ENCODE results near the gene TSPAN32.

TSPAN32 gene

GRCh38 chr11:2267306-2267850, 34.4 kb upstream of the TSPAN32 start:
- no peak for DNase-seq

GRCh38 chr11:2267851-2268728, 33.7 kb upstream of the TSPAN32 start:
- DNase-seq = no peak

- DNase-seq = peak; percentile 41 to 68
Measured at GRCh38 chr11:2268729-2269600, 32.8 kb upstream of the TSPAN32 start.

GRCh38 chr11:2269601-2270321, 32.1 kb upstream of the TSPAN32 start:
- peak; percentile 47 to 51 for DNase-seq

- DNase-seq = peak in 1 of 2 donors; percentile 15
Measured at GRCh38 chr11:2270322-2271076, 31.3 kb upstream of the TSPAN32 start, which contains the start of gene ASCL2. TSS of gene ASCL2 (minus strand) at chr11:2270588. CDS start at chr11:2270332, 256 bp downstream.

- peak; percentile 63 to 74 for DNase-seq
Measured at GRCh38 chr11:2271077-2271326, 30.8 kb upstream of the TSPAN32 start.

- DNase-seq = peak in 1 of 2 donors; percentile 8
Measured at GRCh38 chr11:2271327-2272227, 30.2 kb upstream of the TSPAN32 start.

- DNase-seq = peak in 1 of 2 donors; percentile 3
Measured at GRCh38 chr11:2272228-2272945, 29.4 kb upstream of the TSPAN32 start.

GRCh38 chr11:2272946-2273280, 28.9 kb upstream of the TSPAN32 start:
- DNase-seq = no peak

- DNase-seq = peak in 1 of 2 donors; percentile 5
Measured at GRCh38 chr11:2273311-2273710, 28.5 kb upstream of the TSPAN32 start.

GRCh38 chr11:2273771-2274170, 28.0 kb upstream of the TSPAN32 start:
- no peak for DNase-seq

GRCh38 chr11:2275334-2276279, 26.2 kb upstream of the TSPAN32 start:
- no peak for DNase-seq

GRCh38 chr11:2276280-2277007, 25.4 kb upstream of the TSPAN32 start:
- peak in 1 of 2 donors; percentile 9 for DNase-seq

- DNase-seq = peak in 1 of 2 donors; percentile 9
Measured at GRCh38 chr11:2277008-2277346, 24.8 kb upstream of the TSPAN32 start.

GRCh38 chr11:2277933-2278523, 23.8 kb upstream of the TSPAN32 start:
- no peak for DNase-seq

- no peak for DNase-seq
Measured at GRCh38 chr11:2280208-2280607, 21.6 kb upstream of the TSPAN32 start.

GRCh38 chr11:2286350-2286749, 15.5 kb upstream of the TSPAN32 start:
- DNase-seq = peak in 1 of 2 donors; percentile 8

GRCh38 chr11:2287091-2287490, 14.7 kb upstream of the TSPAN32 start:
- peak in 1 of 2 donors; percentile 8 for DNase-seq

All from CD4-positive, alpha-beta T cell treated with Interleukin-4 for 1 hour (primary cell).